DOHH2 (cell line): ENCODE measurements around the gene CREG2.

Experiments used
- H3F3A ChIP-seq: fragments of 200-600 bp; sonication (generic), shearing (Covaris generic); 2 replicates; pipeline ENCODE4 v1.6.0; 2016; ENCODE audit warnings: antibody characterized with exemption, mild to moderate bottlenecking; ENCODE audit not compliant: control insufficient read depth, insufficient read depth
- H3K27ac ChIP-seq: fragments of 200-600 bp; sonication (generic); 2 replicates; pipeline ENCODE4 v1.5.1; 2014; ENCODE audit warnings: low read depth, mild to moderate bottlenecking, low read length, moderate library complexity
- H3K27me3 ChIP-seq: fragments of 200-600 bp; sonication (generic); 2 replicates; pipeline ENCODE4 v1.6.1; 2014; ENCODE audit warnings: mild to moderate bottlenecking, low read length, mixed read lengths; ENCODE audit not compliant: control insufficient read depth
- H3K36me3 ChIP-seq: fragments of 200-600 bp; sonication (generic); 2 replicates; pipeline ENCODE4 v1.6.1; 2014; ENCODE audit warnings: mild to moderate bottlenecking, low read length, moderate library complexity, mixed read lengths; ENCODE audit not compliant: control insufficient read depth
- H3K4me1 ChIP-seq: fragments of 200-600 bp; sonication (generic); 2 replicates; pipeline ENCODE4 v1.6.1; 2014; ENCODE audit warnings: mild to moderate bottlenecking, low read length, mixed read lengths; ENCODE audit not compliant: control insufficient read depth
- H3K4me2 ChIP-seq: fragments of 200-600 bp; sonication (generic); 2 replicates; pipeline ENCODE4 v1.6.0; 2014; ENCODE audit warnings: mild to moderate bottlenecking, low read length, moderate library complexity
- H3K4me3 ChIP-seq: fragments of 200-600 bp; sonication (generic); 2 replicates; pipeline ENCODE4 v1.5.1; 2014; ENCODE audit warnings: mild to moderate bottlenecking, low read length, mixed read lengths
- H3K79me2 ChIP-seq: fragments of 200-600 bp; sonication (generic); 2 replicates; pipeline ENCODE4 v1.6.1; 2014; ENCODE audit warnings: mild to moderate bottlenecking, low read length, mixed read lengths; ENCODE audit not compliant: control insufficient read depth
- H3K9me2 ChIP-seq: fragments of 200-600 bp; sonication (generic); replicated peaks from 2 replicates; pipeline ENCODE4 v1.6.1; 2014; ENCODE audit warnings: mild to moderate bottlenecking, low read length, mixed read lengths; ENCODE audit not compliant: control insufficient read depth
- H3K9me3 ChIP-seq: fragments of 200-600 bp; sonication (generic); 2 replicates; pipeline ENCODE4 v1.6.1; 2014; ENCODE audit warnings: antibody characterized with exemption, low read length, mixed read lengths; ENCODE audit not compliant: control insufficient read depth, insufficient read depth
- H4K20me1 ChIP-seq: fragments of 200-600 bp; sonication (generic); 2 replicates; pipeline ENCODE4 v1.6.0; 2014; ENCODE audit warnings: low read depth, mild to moderate bottlenecking, antibody characterized with exemption, low read length, moderate library complexity; ENCODE audit not compliant: control insufficient read depth, insufficient read depth
- EZH2phosphoT487 ChIP-seq: fragments of 200-600 bp; sonication (generic); IDR thresholded peaks from 2 replicates; pipeline ENCODE4 v1.6.1; 2017; ENCODE audit warnings: borderline replicate concordance, mild to moderate bottlenecking, antibody characterized with exemption, low read length, moderate library complexity, mixed read lengths
- TF ChIP-seq, protein P1 (sequence below): fragments of 200-600 bp; sonication (generic); IDR thresholded peaks from one replicate; pipeline ENCODE4 v1.5.1; 2014; ENCODE audit warnings: antibody characterized with exemption, mild to moderate bottlenecking, low read depth, low read length; ENCODE audit not compliant: poor library complexity, severe bottlenecking

The CREG2 gene

DNA sequence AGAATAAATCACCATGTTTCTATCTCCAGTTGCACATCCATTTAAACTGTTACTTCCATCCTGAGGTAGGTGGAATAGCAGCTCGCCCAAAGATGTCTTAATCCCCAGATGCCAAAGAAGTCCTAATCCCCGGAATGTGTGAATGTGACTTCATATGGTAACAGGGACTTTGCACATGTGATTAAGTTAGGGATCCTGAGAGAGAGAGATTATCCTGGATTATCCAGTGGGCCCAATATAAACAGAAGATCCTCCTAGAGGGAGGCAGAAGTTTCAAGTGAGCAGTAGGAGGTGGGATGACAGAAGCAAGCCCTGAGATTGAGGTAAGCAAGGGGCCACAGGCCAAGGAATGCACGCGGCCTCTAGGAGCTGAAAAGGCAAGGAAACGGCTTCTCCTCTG is 19.8 kb downstream of the CREG2 start:
- Histone ChIP-seq H3K4me2 (no peak overlapping the region), H3K27me3 (peaks cover under 1% of the 10 kb centered on the region; the same call in 1 of the 2 replicates)
- TF ChIP-seq EZH2phosphoT487 = no peak
- TF ChIP-seq, protein P1, sequence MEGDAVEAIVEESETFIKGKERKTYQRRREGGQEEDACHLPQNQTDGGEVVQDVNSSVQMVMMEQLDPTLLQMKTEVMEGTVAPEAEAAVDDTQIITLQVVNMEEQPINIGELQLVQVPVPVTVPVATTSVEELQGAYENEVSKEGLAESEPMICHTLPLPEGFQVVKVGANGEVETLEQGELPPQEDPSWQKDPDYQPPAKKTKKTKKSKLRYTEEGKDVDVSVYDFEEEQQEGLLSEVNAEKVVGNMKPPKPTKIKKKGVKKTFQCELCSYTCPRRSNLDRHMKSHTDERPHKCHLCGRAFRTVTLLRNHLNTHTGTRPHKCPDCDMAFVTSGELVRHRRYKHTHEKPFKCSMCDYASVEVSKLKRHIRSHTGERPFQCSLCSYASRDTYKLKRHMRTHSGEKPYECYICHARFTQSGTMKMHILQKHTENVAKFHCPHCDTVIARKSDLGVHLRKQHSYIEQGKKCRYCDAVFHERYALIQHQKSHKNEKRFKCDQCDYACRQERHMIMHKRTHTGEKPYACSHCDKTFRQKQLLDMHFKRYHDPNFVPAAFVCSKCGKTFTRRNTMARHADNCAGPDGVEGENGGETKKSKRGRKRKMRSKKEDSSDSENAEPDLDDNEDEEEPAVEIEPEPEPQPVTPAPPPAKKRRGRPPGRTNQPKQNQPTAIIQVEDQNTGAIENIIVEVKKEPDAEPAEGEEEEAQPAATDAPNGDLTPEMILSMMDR = no peak

DNA sequence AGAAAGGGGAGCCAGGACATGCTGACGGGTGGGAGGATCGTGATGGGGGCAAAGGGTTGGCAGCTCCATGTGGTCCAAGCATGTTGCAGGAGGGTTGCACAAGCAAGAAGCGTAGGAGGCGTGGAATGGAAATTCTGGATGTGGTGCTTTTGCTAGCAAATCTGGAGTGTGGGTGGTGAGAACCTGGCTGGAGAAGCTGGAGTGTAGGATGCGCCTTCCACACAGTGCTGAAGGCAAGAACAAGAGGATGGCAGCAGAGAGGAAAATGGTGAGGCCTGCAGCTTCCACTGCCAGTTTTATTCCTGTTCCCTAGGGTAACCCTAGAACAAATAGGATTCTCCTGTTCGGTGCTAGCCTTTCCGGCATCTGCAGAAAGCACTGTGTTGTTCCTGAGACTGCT is 22.4 kb downstream of the CREG2 start:
- Histone ChIP-seq H3K27me3 (peaks cover 6% of the 10 kb centered on the region), H3K9me2 (no peaks in the 10 kb centered on the region), H3K36me3 (no peaks in the 10 kb centered on the region), H3K79me2 (no peaks in the 10 kb centered on the region), H3K9me3 (no peaks in the 10 kb centered on the region), H3K4me3 (no peak overlapping the region), H3K4me1 (no peaks in the 10 kb centered on the region), H3K27ac (no peak overlapping the region), H3K4me2 (no peak overlapping the region), H3F3A (no peaks in the 10 kb centered on the region), H4K20me1 (no peaks in the 10 kb centered on the region)
- no peak for TF ChIP-seq EZH2phosphoT487
- TF ChIP-seq, protein P1 = no peak

More for the DNA sequence above, 19.8 kb downstream of the CREG2 start:
- no peak overlapping the region for H3K27ac ChIP-seq
- no peaks in the 10 kb centered on the region for H3K4me1 ChIP-seq
- no peaks in the 10 kb centered on the region for H3K79me2 ChIP-seq
- no peaks in the 10 kb centered on the region for H3K36me3 ChIP-seq
- no peak overlapping the region for H3K4me3 ChIP-seq
- H4K20me1 ChIP-seq = no peaks in the 10 kb centered on the region
- no peaks in the 10 kb centered on the region for H3K9me3 ChIP-seq
- no peaks in the 10 kb centered on the region for H3K9me2 ChIP-seq
- H3F3A ChIP-seq = no peaks in the 10 kb centered on the region

DNA sequence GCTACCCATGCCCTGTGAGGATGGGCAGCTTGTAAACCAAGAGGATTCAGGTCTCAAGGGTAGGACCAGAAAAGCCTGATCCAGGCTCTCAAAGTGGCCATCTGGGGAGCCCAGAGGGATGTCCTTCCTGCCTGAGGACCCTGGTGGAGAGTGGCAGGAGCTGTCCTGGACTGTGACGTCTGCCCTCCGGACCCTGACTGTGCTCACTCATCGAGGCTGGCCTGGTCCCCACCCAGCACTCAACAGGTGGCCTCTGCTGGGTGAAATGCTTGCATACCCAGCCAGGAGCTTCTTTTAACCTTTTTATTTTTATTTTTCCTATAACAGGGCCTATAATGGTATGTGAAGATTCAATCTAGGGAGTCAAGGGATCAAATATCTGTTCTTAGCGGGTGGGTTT is 24.5 kb downstream of the CREG2 start:
- Histone ChIP-seq H3K9me2 (no peaks in the 10 kb centered on the region), H3F3A (no peaks in the 10 kb centered on the region)

More for the DNA sequence above, 24.5 kb downstream of the CREG2 start:
- H3K4me3 ChIP-seq = no peak overlapping the region
- H3K4me2 ChIP-seq = no peak overlapping the region
- no peaks in the 10 kb centered on the region for H4K20me1 ChIP-seq
- no peak overlapping the region for H3K27ac ChIP-seq
- H3K9me3 ChIP-seq = no peaks in the 10 kb centered on the region
- no peaks in the 10 kb centered on the region for H3K4me1 ChIP-seq
- H3K36me3 ChIP-seq = no peaks in the 10 kb centered on the region
- H3K79me2 ChIP-seq = no peaks in the 10 kb centered on the region
- H3K27me3 ChIP-seq = peaks cover 15% of the 10 kb centered on the region
- TF ChIP-seq, protein P1 = no peak
- TF ChIP-seq EZH2phosphoT487 = no peak
